ENCODE data around the gene SLC43A2.

SLC43A2 gene

GRCh38 chr17:1621273-1621954 is 7.2 kb downstream of the SLC43A2 start:
- DNase-seq: no peak

- DNase-seq: no peak
Measured at GRCh38 chr17:1620486-1620885, 8.1 kb downstream of the SLC43A2 start.

GRCh38 chr17:1617620-1618174 is 10.9 kb downstream of the SLC43A2 start:
- no peak for DNase-seq

- no peak for DNase-seq
Measured at GRCh38 chr17:1616101-1616500, 12.5 kb downstream of the SLC43A2 start.

- no peak for DNase-seq
Measured at GRCh38 chr17:1612400-1612799, 16.2 kb downstream of the SLC43A2 start.

GRCh38 chr17:1611715-1612114 is 16.9 kb downstream of the SLC43A2 start:
- no peak for DNase-seq

GRCh38 chr17:1608676-1609075 is 20.0 kb downstream of the SLC43A2 start:
- no peak for DNase-seq

- DNase-seq: no peak
Measured at GRCh38 chr17:1607971-1608320, 20.7 kb downstream of the SLC43A2 start.

GRCh38 chr17:1606352-1606985 is 22.2 kb downstream of the SLC43A2 start:
- no peak for DNase-seq

- no peak for DNase-seq
Measured at GRCh38 chr17:1605681-1606351, 22.8 kb downstream of the SLC43A2 start.

GRCh38 chr17:1604831-1605528 is 23.7 kb downstream of the SLC43A2 start:
- no peak for DNase-seq

GRCh38 chr17:1601571-1601970 is 27.1 kb downstream of the SLC43A2 start:
- DNase-seq: no peak

GRCh38 chr17:1598399-1599095 is 30.1 kb downstream of the SLC43A2 start:
- no peak for DNase-seq

- DNase-seq: no peak
Measured at GRCh38 chr17:1597861-1598342, 30.7 kb downstream of the SLC43A2 start.

- no peak for DNase-seq
Measured at GRCh38 chr17:1593630-1593931, 35.1 kb downstream of the SLC43A2 start.

GRCh38 chr17:1592751-1593629 is 35.6 kb downstream of the SLC43A2 start:
- DNase-seq: peak; percentile 60

GRCh38 chr17:1591474-1592090 is 37.1 kb downstream of the SLC43A2 start:
- DNase-seq: no peak

GRCh38 chr17:1590747-1591473 is 37.7 kb downstream of the SLC43A2 start:
- DNase-seq: no peak

GRCh38 chr17:1590029-1590746 is 38.4 kb downstream of the SLC43A2 start:
- no peak for DNase-seq

Data from femur (tissue), 1 donor.